NCI-H128 (cell line): ENCODE results near the gene GDNF.
"Not testable (repeated sequence)": the region's sequence is repeated elsewhere in the genome, so short reads cannot be mapped to it uniquely, and the experiment has no call there.

ENCODE experiments used
- DNase-seq: peaks from one replicate; lab custom pipeline; 2025; ENCODE audit not compliant: unreplicated experiment; lab: John Stamatoyannopoulos, UW

Gene GDNF

GRCh38 chr5:37839407-37840052 is at the start of gene GDNF:
Gene GDNF (minus strand): TSS chr5:37840041. CDS start chr5:37834796, 5,245 bp downstream.
- peak; percentile 20 for DNase-seq

DNA sequence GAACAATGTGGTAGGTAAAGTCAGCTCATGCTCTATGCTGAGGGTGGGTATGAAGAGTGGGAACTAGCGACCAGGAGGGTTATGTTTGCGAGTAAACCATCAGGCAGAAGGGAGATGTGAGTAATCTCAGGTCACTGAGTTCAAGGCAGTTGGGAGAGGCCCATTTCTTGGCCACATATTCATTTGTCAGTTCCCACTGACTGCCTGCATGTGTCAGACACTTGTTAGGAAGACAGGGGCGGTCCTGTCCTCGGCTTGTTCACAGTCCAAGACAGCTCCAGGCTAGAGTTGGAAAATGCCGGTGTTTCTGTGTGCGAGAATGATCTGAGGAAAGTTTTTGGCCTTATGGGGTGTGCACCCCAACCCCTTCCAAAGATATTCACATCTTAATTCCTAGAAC is 48.6 kb upstream of the GDNF start:
- DNase-seq: no peak

DNA sequence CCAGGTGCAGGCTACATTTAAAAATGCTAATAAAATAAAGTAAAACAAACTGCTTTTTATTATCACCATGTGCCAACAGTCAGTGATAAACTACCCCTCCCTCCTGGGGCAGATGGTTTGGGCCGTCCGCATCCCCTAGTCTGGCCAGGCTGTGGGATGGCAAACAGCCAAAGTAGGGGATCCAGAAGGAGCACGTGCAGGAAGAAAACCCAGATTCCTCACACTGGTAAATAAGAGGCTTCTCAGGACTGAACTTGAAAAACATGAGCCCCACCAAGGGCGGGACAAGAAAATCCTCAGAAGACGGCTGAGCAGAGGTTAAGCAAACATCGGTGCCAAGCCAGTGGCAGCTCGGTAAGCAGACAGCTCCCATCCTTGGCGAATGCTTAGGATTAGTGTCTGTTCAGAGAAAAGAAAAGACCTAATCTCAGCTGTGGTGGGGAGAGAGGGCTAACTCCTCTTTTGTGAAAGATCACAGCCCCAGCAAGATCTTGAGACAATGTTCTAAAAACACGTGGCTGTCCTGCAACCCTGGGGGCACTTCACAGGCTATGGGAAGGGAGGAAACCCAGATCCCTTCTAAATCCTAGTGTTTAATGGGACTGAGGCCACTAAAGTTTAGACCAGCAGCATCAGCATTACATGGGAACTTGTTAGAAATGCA is 46.5 kb upstream of the GDNF start:
- DNase-seq: no peak

DNA sequence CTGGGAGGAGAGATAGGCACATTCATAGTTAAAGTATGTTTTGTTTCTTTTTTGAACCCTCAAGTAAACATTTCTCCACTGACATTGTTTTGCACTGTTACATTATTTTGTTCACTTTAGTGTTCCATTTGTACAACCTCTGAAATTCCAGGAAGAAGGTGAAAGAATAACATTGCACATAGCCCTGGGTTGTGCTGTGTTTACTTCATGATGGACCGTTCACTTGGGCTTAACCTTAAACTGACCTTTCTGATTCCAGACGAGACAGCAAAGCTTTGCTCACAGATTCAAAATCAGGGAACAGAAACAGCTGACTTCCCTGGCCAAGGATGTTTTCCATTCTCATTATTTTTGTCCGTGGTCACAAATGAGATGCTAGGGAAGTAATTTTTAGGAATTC is 42.8 kb upstream of the GDNF start:
- no peak for DNase-seq

GRCh38 chr5:37881359-37881758 is 41.5 kb upstream of the GDNF start:
- DNase-seq: no peak

DNA sequence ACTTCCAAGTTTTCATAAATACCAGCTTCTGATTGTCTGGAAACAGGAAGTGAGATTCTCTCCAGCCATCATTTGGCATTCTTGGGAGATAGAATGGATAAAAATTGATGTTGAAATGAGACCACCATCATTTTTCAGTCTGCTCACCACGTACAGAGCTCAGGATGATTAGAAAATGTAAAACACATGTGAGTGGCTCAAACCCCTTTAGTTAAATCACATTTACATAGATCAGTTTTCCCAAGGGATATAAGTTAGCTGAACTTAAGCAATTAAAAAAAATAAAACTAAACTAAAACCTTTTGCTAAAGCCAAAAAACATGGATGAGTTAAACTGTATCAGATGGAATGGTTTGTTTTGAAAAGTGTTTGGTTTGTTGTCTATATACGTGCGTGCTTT is 37.1 kb upstream of the GDNF start:
- no peak for DNase-seq

DNA sequence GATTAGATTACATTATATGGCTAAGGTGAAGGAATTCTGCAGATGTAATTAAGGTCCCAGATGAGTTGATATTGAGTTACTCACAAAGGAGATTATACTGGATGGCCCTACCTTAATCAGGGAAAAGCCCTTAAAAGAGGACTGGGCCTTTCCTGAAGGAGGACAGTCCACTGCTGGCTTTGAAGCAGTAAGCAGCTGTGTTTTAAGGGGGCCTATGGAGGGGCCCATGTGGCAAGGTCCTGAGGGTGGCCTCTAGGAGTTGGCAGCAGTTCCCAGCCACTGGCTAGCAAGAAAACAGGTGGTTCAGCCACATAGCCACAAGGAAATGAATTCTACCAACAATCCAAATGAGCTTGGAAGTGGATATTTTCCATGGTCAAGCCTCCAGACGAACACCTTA is 36.4 kb upstream of the GDNF start:
- no peak for DNase-seq

- DNase-seq: no peak
Observed at GRCh38 chr5:37875051-37875787, 35.4 kb upstream of the GDNF start.

GRCh38 chr5:37873988-37874387 is 34.1 kb upstream of the GDNF start:
- no peak for DNase-seq

DNA sequence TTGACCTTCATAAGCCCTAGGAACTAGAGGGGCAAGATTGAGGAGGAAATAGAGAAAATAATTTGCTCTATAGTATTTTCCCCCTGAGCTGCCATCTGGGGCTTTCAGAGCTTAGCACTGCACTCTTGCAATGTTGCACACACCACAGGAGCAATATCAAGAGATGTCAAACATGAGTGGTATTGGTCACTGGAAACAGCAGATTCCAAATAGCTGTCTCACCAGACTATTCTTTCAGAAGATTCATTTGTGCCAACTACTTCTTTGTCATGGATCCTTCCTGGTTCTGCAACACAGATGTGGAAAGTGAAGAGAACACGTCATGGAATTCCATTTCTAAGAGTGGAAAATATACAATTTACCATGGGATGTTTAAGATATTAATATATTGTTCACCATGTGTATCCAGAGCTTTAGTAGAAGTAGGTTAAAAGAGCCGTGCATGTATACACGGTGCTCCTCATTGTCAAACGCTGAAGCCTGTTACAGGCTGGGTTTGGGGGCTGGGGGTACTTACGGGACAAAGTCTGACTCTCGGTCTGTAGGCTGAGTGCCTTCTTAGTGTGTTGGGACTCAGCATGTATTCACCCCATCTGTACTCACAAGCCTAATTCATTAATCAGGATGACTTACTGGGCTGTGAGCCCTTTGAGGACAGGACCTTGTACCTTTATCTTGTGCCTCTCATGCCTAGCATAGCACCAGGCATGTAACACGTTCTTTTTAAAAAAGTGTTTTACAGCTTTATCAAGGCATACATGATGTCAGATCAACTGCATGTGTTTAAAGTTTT is 31.4 kb upstream of the GDNF start:
- no peak for DNase-seq

- no peak for DNase-seq
Observed at GRCh38 chr5:37869216-37869615, 29.4 kb upstream of the GDNF start.

GRCh38 chr5:37867654-37868053 is 27.8 kb upstream of the GDNF start:
- no peak for DNase-seq

GRCh38 chr5:37862907-37863306 is 23.1 kb upstream of the GDNF start:
- DNase-seq: not testable (repeated sequence)

GRCh38 chr5:37860206-37860605 is 20.4 kb upstream of the GDNF start:
- DNase-seq: no peak

- DNase-seq: no peak
Observed at GRCh38 chr5:37859805-37860204, 20.0 kb upstream of the GDNF start.

DNA sequence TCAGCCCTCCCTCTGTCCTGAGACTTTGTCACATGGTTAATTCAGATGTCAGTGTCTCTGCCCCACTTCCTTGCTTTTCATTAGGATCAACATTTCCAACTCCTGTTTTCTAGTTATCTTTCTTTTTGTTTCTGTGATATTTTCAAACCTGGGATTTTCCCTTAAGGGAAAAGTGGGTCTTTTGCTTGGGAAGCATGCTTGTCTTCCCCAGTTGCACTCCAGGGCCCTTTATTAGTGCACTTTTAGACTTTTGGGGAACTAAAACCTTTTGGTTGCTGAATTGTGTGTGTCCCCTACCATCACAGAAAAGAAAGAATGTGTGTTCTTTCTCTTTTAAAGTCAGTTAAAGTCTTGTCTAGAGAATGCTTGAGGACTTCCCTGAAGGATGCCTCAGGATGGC is 18.4 kb upstream of the GDNF start:
- no peak for DNase-seq

- DNase-seq: no peak
Observed at GRCh38 chr5:37857696-37858095, 17.9 kb upstream of the GDNF start.

DNA sequence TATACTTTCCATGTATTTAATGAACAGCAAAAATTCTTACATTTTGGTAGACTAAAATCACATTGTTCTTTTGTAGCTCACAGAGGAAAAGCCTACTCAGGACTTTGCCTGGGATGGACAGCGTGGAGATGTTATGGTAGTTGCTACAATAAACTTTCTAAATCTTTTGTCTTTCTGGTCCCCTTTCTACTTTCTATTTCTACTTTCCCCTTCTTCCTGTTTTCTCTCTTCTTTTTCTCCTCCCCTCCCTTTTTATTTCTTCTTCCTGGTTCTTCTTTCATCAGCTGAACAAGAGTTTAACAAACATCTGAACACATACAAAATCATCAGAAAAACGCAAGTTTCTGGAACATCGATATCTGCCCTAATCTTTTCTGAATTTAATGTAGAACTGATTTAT is 15.6 kb upstream of the GDNF start:
- DNase-seq: no peak

DNA sequence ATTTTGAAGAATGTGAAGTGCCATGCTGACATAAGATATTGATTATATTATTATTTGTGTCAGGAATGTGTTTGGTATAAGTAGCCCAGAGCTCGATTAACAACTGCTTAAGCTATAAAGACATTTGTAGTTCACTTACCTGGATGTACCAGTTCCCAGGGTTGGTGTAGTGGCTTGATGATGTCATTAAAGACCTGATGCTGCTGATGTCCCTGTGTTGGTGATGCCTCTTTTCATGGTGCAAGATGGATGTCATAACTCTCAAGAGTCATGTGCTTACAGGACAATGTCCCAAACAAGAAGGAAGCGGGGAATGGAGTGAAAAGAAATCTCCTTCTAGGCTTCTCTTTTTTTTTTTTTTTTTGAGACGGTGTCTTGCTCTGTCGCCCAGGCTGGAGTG is 11.5 kb upstream of the GDNF start:
- no peak for DNase-seq

DNA sequence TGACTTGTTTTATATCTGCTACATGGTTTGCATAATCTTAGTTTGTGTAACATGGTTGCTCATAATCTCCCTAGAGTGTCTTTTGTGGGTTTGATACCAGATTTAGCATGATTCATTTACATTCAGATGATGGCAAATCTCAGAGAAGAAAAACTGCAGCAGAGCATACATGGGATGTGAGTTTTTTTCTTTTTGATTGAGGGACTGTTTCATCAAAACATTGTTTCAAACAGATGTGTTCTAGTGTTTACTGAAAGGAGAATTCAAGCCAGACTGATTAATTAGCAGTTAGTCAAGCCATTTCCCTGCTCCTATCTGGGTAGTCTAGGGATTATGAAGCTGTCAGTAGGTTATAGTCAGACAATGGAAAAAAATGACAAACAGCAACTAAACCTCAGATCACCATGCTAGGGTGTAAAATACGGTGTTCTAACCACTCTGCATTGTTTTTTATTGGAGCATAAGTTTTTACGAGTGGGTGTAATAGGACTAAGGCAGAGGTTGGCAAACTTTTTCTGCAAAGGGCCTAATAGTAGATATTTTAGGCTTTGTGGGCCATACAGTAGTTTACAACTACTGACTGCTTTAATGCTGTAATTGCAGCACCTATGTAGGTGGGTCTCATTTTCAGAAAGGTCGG is 10.5 kb upstream of the GDNF start:
- no peak for DNase-seq

- no peak for DNase-seq
Observed at GRCh38 chr5:37849641-37850040, 9.8 kb upstream of the GDNF start.
